GM19438 (cell line): ENCODE data around the gene CD86.
"Not testable (repeated sequence)": the region's sequence is repeated elsewhere in the genome, so short reads cannot be mapped to it uniquely, and the experiment has no call there.

ENCODE experiments used
- ATAC-seq: cut with Tn5 transposase; IDR thresholded peaks from one replicate; pipeline ENCODE4 v1.9.1; 2021; ENCODE audit warnings: low read depth; ENCODE audit not compliant: unreplicated experiment

CD86 gene

GRCh38 chr3:122146466-122146865, 91.3 kb downstream of the CD86 start:
- no peak for ATAC-seq

- ATAC-seq, result no peak
These were observed 93.9 kb downstream of the CD86 start for GRCh38 chr3:122148941-122149627.

- no peak for ATAC-seq
These were observed 96.3 kb downstream of the CD86 start for GRCh38 chr3:122151480-122151879.

GRCh38 chr3:122164983-122165382, 109.8 kb downstream of the CD86 start:
- ATAC-seq, result not testable (repeated sequence)

GRCh38 chr3:122167630-122168029, 112.5 kb downstream of the CD86 start:
- ATAC-seq, result no peak

- no peak for ATAC-seq
These were observed 112.9 kb downstream of the CD86 start for GRCh38 chr3:122168044-122168443.

- no peak for ATAC-seq
These were observed 114.7 kb downstream of the CD86 start for GRCh38 chr3:122169911-122170310.
